Measurements from ENCODE around the gene SLC9A5.

DNA sequence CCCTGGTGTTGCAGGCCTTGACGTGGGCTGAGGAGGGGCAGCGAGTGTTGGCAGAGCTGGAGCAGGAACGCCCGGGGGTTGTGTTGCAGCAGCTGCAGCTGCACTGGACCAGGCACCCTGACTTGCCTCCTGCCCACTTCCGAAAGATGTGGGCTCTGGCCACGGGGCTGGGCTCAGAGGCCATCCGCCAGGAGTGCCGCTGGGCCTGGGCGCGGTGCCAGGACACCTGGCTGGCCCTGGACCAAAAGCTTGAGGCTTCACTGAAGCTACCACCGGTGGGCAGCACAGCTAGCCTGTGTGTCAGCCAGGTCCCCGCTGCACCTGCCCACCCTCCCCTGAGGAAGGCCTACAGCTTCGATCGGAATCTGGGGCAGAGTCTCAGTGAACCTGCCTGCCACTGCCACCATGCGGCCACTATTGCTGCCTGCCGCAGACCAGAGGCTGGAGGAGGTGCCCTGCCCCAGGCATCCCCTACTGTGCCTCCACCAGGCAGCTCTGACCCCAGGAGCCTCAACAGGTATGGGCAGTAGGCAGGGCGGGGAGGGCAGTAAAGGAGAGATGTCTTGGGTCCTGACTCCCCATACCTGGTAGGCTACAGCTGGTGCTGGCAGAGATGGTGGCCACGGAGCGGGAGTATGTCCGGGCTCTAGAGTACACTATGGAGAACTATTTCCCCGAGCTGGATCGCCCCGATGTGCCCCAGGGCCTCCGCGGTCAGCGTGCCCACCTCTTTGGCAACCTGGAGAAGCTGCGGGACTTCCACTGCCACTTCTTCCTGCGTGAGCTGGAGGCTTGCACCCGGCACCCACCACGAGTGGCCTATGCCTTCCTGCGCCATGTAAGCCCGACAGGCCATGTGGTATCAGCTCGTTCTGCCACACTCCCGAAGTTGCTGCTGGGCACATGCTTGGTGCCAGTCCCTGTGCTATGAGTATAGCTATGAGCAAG, 36.2 kb downstream of the SLC9A5 start:
- TF ChIP-seq, protein P1, sequence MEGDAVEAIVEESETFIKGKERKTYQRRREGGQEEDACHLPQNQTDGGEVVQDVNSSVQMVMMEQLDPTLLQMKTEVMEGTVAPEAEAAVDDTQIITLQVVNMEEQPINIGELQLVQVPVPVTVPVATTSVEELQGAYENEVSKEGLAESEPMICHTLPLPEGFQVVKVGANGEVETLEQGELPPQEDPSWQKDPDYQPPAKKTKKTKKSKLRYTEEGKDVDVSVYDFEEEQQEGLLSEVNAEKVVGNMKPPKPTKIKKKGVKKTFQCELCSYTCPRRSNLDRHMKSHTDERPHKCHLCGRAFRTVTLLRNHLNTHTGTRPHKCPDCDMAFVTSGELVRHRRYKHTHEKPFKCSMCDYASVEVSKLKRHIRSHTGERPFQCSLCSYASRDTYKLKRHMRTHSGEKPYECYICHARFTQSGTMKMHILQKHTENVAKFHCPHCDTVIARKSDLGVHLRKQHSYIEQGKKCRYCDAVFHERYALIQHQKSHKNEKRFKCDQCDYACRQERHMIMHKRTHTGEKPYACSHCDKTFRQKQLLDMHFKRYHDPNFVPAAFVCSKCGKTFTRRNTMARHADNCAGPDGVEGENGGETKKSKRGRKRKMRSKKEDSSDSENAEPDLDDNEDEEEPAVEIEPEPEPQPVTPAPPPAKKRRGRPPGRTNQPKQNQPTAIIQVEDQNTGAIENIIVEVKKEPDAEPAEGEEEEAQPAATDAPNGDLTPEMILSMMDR (conservative IDR thresholded peaks at IDR 0.05; ENCODE audit: low read depth in 2 of 2) = peak; percentile 68 to 86
- TF ChIP-seq, protein P2, sequence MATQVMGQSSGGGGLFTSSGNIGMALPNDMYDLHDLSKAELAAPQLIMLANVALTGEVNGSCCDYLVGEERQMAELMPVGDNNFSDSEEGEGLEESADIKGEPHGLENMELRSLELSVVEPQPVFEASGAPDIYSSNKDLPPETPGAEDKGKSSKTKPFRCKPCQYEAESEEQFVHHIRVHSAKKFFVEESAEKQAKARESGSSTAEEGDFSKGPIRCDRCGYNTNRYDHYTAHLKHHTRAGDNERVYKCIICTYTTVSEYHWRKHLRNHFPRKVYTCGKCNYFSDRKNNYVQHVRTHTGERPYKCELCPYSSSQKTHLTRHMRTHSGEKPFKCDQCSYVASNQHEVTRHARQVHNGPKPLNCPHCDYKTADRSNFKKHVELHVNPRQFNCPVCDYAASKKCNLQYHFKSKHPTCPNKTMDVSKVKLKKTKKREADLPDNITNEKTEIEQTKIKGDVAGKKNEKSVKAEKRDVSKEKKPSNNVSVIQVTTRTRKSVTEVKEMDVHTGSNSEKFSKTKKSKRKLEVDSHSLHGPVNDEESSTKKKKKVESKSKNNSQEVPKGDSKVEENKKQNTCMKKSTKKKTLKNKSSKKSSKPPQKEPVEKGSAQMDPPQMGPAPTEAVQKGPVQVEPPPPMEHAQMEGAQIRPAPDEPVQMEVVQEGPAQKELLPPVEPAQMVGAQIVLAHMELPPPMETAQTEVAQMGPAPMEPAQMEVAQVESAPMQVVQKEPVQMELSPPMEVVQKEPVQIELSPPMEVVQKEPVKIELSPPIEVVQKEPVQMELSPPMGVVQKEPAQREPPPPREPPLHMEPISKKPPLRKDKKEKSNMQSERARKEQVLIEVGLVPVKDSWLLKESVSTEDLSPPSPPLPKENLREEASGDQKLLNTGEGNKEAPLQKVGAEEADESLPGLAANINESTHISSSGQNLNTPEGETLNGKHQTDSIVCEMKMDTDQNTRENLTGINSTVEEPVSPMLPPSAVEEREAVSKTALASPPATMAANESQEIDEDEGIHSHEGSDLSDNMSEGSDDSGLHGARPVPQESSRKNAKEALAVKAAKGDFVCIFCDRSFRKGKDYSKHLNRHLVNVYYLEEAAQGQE (IDR thresholded peaks at IDR 0.05; ENCODE audit: unreplicated experiment) = no peak
- TF ChIP-seq POLR2AphosphoS5 (IDR thresholded peaks at IDR 0.05; ENCODE audit: low read depth) = no peak
- no peak for TF ChIP-seq EZH2 (IDR thresholded peaks at IDR 0.05; ENCODE audit: low read depth, unreplicated experiment)
